GM13976 (cell line): ENCODE results near the gene KRT12.

Source experiments
- DNase-seq: peaks from one replicate; pipeline ENCODE4 v3.0.0; 2012; ENCODE audit warnings: low spot score
- in situ Hi-C: fragments of 300-500 bp; cut with MboI; formaldehyde crosslinking; loops from one replicate; pipeline ENCODE4 v1.12.0; 2022; ENCODE audit warnings: low sequenced_read_pairs, mixed read lengths, inconsistent platforms; ENCODE audit not compliant: unreplicated experiment
- TF ChIP-seq, protein P1 (sequence below): IDR thresholded peaks from 2 replicates; pipeline ENCODE4 v1.5.1; 2012; ENCODE audit warnings: borderline replicate concordance, mild to moderate bottlenecking; ENCODE audit not compliant: insufficient read depth; ENCODE audit errors: extremely low read depth, missing control alignments, control extremely low read depth

KRT12 gene

DNA sequence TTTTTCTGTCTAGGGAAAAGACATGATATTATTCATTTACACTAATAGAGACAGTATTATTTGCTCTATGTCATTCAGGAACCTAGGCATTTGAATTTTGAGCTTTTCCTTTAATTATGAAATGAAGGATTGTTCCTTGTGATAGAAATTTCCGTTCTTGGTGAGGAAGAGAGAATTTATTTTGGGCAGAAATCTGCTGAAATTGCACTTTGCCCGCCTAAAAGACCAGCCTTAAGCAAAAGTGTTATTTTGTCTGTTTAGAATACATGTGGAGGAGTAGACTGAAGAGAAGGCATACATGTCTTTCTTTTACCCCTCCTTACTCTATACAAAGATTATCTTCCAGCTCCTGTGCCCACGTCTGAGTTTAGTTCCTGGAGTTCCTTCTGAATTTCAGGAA is 27.8 kb downstream of the KRT12 start:
- no peak for DNase-seq
- TF ChIP-seq, protein P1, sequence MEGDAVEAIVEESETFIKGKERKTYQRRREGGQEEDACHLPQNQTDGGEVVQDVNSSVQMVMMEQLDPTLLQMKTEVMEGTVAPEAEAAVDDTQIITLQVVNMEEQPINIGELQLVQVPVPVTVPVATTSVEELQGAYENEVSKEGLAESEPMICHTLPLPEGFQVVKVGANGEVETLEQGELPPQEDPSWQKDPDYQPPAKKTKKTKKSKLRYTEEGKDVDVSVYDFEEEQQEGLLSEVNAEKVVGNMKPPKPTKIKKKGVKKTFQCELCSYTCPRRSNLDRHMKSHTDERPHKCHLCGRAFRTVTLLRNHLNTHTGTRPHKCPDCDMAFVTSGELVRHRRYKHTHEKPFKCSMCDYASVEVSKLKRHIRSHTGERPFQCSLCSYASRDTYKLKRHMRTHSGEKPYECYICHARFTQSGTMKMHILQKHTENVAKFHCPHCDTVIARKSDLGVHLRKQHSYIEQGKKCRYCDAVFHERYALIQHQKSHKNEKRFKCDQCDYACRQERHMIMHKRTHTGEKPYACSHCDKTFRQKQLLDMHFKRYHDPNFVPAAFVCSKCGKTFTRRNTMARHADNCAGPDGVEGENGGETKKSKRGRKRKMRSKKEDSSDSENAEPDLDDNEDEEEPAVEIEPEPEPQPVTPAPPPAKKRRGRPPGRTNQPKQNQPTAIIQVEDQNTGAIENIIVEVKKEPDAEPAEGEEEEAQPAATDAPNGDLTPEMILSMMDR, result no peak
- in situ Hi-C loops, result no loop called here

DNA sequence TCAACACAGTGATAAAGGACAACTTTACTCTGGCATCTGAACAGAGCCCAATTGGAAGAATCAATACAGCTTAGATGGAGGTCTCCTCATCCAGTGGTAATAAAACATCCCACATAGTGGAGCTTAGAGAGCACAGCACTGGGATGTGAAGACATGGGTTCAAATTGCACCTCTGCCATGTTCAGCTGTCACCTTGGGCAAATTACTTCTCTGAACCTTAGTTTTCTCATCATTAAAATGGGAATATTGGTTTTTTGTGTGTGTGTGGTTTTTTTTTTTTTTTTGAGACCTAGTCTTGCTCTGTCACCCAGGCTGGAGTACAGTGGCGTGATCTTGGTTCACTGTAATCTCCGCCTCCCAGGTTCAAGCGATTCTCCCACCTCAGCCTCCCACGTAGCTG is 31.0 kb downstream of the KRT12 start:
- no peak for DNase-seq
- in situ Hi-C loops, result no loop called here
- TF ChIP-seq, protein P1, result no peak

DNA sequence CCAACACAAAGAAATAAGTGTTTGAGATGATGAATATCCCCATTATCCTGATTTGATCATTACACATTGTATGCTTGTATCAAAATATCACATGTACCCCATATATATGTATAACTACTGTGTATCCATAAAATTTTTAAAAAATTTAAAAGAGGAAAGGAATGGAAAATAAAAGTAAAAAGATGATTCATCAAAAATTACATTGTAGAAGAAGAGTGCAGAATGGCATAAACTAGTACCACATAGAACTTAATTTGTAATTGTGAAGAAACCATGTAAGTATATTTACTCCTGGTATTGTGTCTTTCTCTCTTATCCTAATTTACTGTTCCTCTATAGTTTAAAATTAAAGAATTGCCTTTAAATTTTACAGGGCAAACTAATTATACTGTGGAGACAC is 33.1 kb downstream of the KRT12 start:
- in situ Hi-C loops, result no loop called here
- TF ChIP-seq, protein P1, result no peak

DNA sequence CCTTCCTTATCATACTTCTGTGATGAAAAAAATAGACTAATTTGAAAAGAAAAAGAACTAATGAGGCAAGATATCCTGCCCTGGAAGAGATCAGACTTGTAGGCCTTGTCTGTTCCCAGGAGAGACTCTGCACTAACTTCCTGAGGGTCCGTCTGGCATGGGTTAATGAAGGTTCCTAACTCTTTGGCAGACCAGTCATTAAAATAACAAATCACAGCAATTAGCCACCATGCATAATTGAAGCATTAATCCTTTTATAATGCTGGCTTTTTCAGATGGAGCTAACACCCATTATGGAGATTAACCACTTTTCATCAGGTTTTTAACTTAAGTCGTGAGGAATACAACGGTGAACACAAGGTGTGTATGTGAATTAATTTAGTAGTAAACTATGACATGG is 34.2 kb downstream of the KRT12 start:
- TF ChIP-seq, protein P1, result no peak
- in situ Hi-C loops, result no loop called here
- no peak for DNase-seq

More for the DNA sequence above, 33.1 kb downstream of the KRT12 start:
- no peak for DNase-seq

DNA sequence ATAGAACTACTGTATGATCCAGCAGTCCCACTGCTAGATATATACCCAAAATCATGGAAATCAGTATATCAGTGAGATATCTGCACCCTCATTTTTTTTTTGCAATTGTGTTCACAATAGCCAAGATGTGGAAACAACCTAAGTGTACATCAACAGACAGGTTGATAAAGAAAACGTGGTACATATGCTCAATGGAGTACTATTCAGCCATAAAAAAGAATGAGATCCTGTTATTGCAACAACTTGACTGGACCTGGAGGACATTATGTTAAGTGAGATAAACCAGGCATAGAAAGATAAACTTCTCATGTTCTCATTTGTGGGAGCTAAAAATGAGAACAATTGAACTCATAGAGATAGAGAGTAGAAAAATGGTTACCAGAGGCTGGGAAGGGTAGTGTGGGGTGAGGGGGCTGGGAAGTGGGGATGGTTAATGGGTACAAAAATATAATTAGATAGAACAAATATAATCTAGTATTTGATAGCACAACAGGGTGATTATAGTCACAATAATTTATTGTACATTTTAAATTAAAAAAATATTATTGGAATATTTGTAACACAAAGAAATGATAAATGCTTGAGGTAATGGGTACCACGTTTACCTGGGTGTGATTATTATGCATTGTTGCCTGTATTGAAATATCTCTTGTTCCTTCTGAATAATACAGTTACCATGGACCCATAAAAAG is 36.8 kb downstream of the KRT12 start:
- TF ChIP-seq, protein P1, result no peak
- in situ Hi-C loops, result no loop called here
- DNase-seq, result no peak

DNA sequence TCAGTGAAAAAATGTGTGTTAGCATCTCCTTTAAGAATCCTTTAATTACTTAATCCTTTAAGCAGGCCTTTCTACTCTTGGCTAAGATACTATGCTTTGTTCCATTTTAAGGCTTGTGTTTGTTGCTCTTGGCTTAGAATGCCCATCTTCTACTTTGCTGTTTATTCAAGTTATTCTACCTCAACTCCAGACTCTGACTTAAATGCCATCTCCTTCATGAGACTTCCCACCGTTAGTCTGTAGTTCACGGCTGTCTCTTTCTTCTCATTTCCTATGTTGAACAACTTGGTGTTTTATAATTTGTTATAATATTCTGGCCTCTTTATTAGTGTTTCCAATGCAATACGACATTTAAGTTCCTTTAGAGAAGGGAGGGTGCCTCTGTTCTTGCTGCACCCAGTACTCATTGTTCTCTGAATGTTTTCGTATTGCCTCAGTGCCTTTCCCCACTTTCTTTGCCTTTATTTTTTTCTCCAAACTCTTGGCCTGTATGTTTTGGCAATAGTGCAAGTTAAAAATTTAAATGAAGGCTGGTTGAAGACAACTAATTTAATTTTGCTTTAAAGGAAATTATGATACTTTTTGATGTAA is 38.5 kb downstream of the KRT12 start:
- no peak for DNase-seq
- in situ Hi-C loops, result no loop called here
- TF ChIP-seq, protein P1, result no peak
